Psoas muscle (tissue), 8 donors: ENCODE data around the gene ULK2. TPM values are rescaled to one million over a fixed set of nuclear protein-coding genes. Genes with fewer than 3 reads are reported as not detected.

Experiments
- ATAC-seq, 4 donors: fragments of 200-7000 bp; cut with Tn5 transposase; one replicate each; pipeline ENCODE4 v1.9.1; 2020; ENCODE audit warnings: moderate library complexity in 3 of 4, mild to moderate bottlenecking in 2 of 4
- DNase-seq, 2 donors: peaks; one replicate each; pipeline ENCODE4 v3.0.0-alpha.2; 2020
- H3K27ac ChIP-seq: fragments of 200-600 bp; one replicate; pipeline ENCODE4 v1.8.0; 2022
- H3K27me3 ChIP-seq, 3 donors: fragments of 200-600 bp in 1 of 3; one replicate each; pipeline versions ENCODE4 v1.6.1 to v1.8.0; 2013 to 2022; ENCODE audit warnings: low read length in 2 of 3, mild to moderate bottlenecking in 2 of 3, moderate library complexity in 1 of 3; ENCODE audit not compliant: insufficient read depth in 3 of 3
- H3K36me3 ChIP-seq, 2 donors: fragments of 200-600 bp in 1 of 2; one replicate each; pipeline versions ENCODE4 v1.6.1 to v1.8.0; 2013 to 2022; ENCODE audit warnings: low read depth in 1 of 2, mild to moderate bottlenecking in 1 of 2, moderate library complexity in 1 of 2; ENCODE audit not compliant: insufficient read depth in 1 of 2
- H3K4me1 ChIP-seq: fragments of 200-600 bp; one replicate; pipeline ENCODE4 v1.8.0; 2022
- H3K4me3 ChIP-seq: fragments of 200-600 bp; one replicate; pipeline ENCODE4 v1.8.0; 2022; ENCODE audit warnings: mild to moderate bottlenecking
- H3K9me3 ChIP-seq: fragments of 200-600 bp; one replicate; pipeline ENCODE4 v1.8.0; 2022
- WGBS, 3 donors: extraction: QIAGEN DNeasy Blood & Tissue Kit; methylation state at CpG; one replicate each; pipeline versions ENCODE4 v1.1.6 to v1.1.7; 2013; 5-methylcytosine and 5-hydroxymethylcytosine counted together
- intact Hi-C, 2 donors: fragments of 100-400 bp; cut with DNase I; formaldehyde crosslinking; loops; one replicate each; pipeline versions ENCODE4 v1.11.0 to v1.14.2; 2022
- polyA plus RNA-seq, 3 donors: library from polyadenylated mRNA; stranded (reverse); fragments of 200-250 nt; gene quantifications; one replicate each; pipeline ENCODE4 v1.2.3, GENCODE V29; 2013
- total RNA-seq, 4 donors: library from RNA; stranded (reverse); fragmentation: NEBNext Ultra II Directional in 2 of 4; extraction: Animal tissue kit (Norgen Biotek cat#: 25700) in 2 of 4; gene quantifications; one replicate each; pipeline versions ENCODE4 v1.2.1 to v1.2.4, GENCODE V29; 2021 to 2023
- TF ChIP-seq, protein P1 (sequence below): fragments of 200-600 bp; IDR thresholded peaks from one replicate; pipeline ENCODE4 v1.8.0; 2022; ENCODE audit warnings: antibody characterized with exemption
- donor health status: healthy with polysubstance abuse.
- donor health status: DM: no; HTN: no; CAD: no; lungs with moderate emphysema.
- donor health status: Bipolar disorder and iron deficiency.
- donor health status: healthy.
- donor health status: DM: yes; HTN: yes; CAD: no.
- donor health status: DM: no; HTN: no; CAD: no.
- donor health status: DM: no; HTN: no; CAD: no.
- donor health status: DM: yes; HTN: yes; CAD: no.

ULK2 gene
- total and polyA plus RNA-seq, 7 donors: 2.1 to 19.1 (median 12.8) TPM

- TF ChIP-seq, protein P1, sequence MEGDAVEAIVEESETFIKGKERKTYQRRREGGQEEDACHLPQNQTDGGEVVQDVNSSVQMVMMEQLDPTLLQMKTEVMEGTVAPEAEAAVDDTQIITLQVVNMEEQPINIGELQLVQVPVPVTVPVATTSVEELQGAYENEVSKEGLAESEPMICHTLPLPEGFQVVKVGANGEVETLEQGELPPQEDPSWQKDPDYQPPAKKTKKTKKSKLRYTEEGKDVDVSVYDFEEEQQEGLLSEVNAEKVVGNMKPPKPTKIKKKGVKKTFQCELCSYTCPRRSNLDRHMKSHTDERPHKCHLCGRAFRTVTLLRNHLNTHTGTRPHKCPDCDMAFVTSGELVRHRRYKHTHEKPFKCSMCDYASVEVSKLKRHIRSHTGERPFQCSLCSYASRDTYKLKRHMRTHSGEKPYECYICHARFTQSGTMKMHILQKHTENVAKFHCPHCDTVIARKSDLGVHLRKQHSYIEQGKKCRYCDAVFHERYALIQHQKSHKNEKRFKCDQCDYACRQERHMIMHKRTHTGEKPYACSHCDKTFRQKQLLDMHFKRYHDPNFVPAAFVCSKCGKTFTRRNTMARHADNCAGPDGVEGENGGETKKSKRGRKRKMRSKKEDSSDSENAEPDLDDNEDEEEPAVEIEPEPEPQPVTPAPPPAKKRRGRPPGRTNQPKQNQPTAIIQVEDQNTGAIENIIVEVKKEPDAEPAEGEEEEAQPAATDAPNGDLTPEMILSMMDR: no peak
- H3K27ac ChIP-seq: peak overlapping the region; percentile 91
- WGBS, 3 donors: 69 to 81% (median 72%) methylated on average over 7 of the region's 7 CpGs
Measured at GRCh38 chr17:19726631-19727376, 140.9 kb downstream of the ULK2 start.

GRCh38 chr17:19725486-19725885, 142.2 kb downstream of the ULK2 start:
- H3K27ac ChIP-seq: no peak overlapping the region

More at GRCh38 chr17:19726631-19727376, 140.9 kb downstream of the ULK2 start:
- Histone ChIP-seq H3K4me3 (no peak overlapping the region), H3K4me1 (peaks cover 33% of the 10 kb centered on the region), H3K36me3 (no peaks in the 10 kb centered on the region), H3K27me3 (no peaks in the 10 kb centered on the region), H3K9me3 (no peaks in the 10 kb centered on the region)
- ATAC-seq: peak in 1 of 4 donors; percentile 1
- intact Hi-C loops: no loop called here
- DNase-seq: no peak

GRCh38 chr17:19724501-19725420, 143.0 kb downstream of the ULK2 start:
- TF ChIP-seq, protein P1: no peak
- Histone ChIP-seq H3K27me3 (no peaks in the 10 kb centered on the region), H3K36me3 (no peaks in the 10 kb centered on the region), H3K9me3 (no peaks in the 10 kb centered on the region), H3K27ac (peak overlapping the region; percentile 75), H3K4me3 (peak overlapping the region; percentile 55), H3K4me1 (peaks cover 33% of the 10 kb centered on the region)
- intact Hi-C loops: no loop called here
- 42 to 57% (median 50%) methylated on average over 36 to 55 of the region's 55 CpGs for WGBS, 3 donors
- ATAC-seq (peak; percentile 35 to 62 (median 52)), DNase-seq (peak; percentile 75 to 85)

More at GRCh38 chr17:19725486-19725885, 142.2 kb downstream of the ULK2 start:
- Histone ChIP-seq H3K4me3 (no peak overlapping the region), H3K27me3 (no peaks in the 10 kb centered on the region), H3K36me3 (no peaks in the 10 kb centered on the region), H3K9me3 (no peaks in the 10 kb centered on the region), H3K4me1 (peaks cover 33% of the 10 kb centered on the region)
- WGBS, 3 donors: 94 to 95% (median 95%) methylated on average over 5 of the region's 5 CpGs
- DNase-seq (no peak), ATAC-seq (no peak)
- intact Hi-C loops: no loop called here
- TF ChIP-seq, protein P1: no peak

- Histone ChIP-seq H3K27ac (peak overlapping the region; percentile 75), H3K9me3 (no peaks in the 10 kb centered on the region), H3K36me3 (no peaks in the 10 kb centered on the region), H3K4me3 (peak overlapping the region; percentile 55), H3K27me3 (no peaks in the 10 kb centered on the region), H3K4me1 (peaks cover 33% of the 10 kb centered on the region)
- WGBS, 3 donors: 62 to 94% (median 84%) methylated on average over 1 of the region's 1 CpG
- ATAC-seq (no peak), DNase-seq (peak in 1 of 2 donors; percentile 23)
- TF ChIP-seq, protein P1: no peak
- intact Hi-C loops: no loop called here
Measured at GRCh38 chr17:19723964-19724363, 143.8 kb downstream of the ULK2 start.

Other genes with a start within 250 kb of the ULK2 start
- 100 to 1,000 TPM in 1 of 4 donors, 10 to 100 TPM in 3; 57.6 to 229 (median 86.2) TPM for gene ALDH3A2, start 219.2 kb downstream of the ULK2 start, total RNA-seq
- gene ALDH3A2, start 219.2 kb downstream of the ULK2 start, polyA plus RNA-seq: 10 to 100 TPM; 32.9 to 78.1 (median 68.6) TPM
- 1 to 10 TPM in 1 of 4 donors, not detected in 3; 1.1 TPM for gene SLC47A2, start 151.4 kb downstream of the ULK2 start, total RNA-seq
- gene SLC47A2, start 151.4 kb downstream of the ULK2 start, polyA plus RNA-seq: under 1 TPM; 0.01 to 0.08 (median 0.03) TPM
- gene ALDH3A1, start 119.6 kb downstream of the ULK2 start, total RNA-seq: 1 to 10 TPM in 1 of 4 donors, under 1 TPM in 2, not detected in 1; 0.17 to 6.5 (median 0.24) TPM
- gene ALDH3A1, start 119.6 kb downstream of the ULK2 start, polyA plus RNA-seq: under 1 TPM; 0.05 to 0.20 (median 0.12) TPM
- gene AKAP10, start 109.9 kb upstream of the ULK2 start, total RNA-seq: 10 to 100 TPM; 11.1 to 16.8 (median 12.9) TPM
- gene AKAP10, start 109.9 kb upstream of the ULK2 start, polyA plus RNA-seq: 10 to 100 TPM in 1 of 3 donors, 1 to 10 TPM in 2; 4.2 to 10.7 (median 4.8) TPM
- 10 to 100 TPM in 2 of 4 donors, 1 to 10 TPM in 2; 4.7 to 11.3 (median 9.6) TPM for gene SPECC1, start 141.4 kb upstream of the ULK2 start, total RNA-seq
- gene SPECC1, start 141.4 kb upstream of the ULK2 start, polyA plus RNA-seq: 1 to 10 TPM; 2.0 to 2.1 (median 2.0) TPM